COR-L47 (cell line): ENCODE results near the gene CAND2.

Source experiments
- DNase-seq: peaks from one replicate; lab custom pipeline; 2025; lab: John Stamatoyannopoulos, UW

The CAND2 gene

GRCh38 chr3:12807066-12807465 is 10.6 kb downstream of the CAND2 start:
- no peak for DNase-seq

GRCh38 chr3:12807601-12808359 is 11.3 kb downstream of the CAND2 start:
- no peak for DNase-seq

GRCh38 chr3:12808587-12808986 is 12.1 kb downstream of the CAND2 start:
- no peak for DNase-seq

GRCh38 chr3:12809001-12809400 is 12.5 kb downstream of the CAND2 start:
- DNase-seq, result no peak

DNA sequence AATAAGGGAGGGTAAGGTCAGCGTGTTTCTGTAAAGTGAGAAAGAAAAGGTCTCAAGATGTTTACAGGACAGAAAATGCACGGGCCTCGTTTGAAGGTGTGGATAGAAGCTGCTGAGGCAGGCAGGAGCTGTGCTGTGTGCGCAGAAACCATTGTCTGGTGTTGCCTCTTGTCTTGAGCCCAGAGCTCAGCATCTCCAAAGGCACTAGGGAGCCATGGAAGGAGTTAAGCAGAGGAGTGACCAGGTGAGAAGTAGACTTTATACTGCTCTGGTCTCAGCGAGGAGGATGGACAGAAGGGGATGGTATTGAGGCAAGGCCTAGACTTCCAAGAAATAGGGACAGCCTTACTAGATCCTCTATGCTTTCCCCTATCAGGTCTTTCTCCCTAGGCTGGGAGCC is 13.0 kb downstream of the CAND2 start:
- no peak for DNase-seq

GRCh38 chr3:12810013-12810780 is 13.7 kb downstream of the CAND2 start:
- peak; percentile 38 for DNase-seq

DNA sequence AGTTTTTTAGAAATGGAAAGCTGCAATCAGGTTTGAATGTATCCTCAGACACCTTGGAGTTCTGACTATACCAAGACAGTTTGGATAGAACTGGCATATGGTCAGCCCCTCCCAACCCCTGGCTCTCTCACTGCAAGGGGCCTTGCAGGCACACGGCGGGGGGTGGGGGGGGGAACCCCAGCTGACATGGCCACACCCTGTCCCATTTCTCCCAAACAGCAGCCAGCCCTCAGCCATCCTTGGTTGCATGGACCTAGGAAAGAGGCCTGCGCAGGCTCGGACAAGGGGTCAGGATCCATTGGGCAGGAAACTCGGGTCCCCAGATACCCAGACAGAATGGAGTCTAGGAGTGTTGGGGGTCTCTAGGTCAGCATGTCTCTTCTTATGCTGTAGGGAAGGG is 14.5 kb downstream of the CAND2 start:
- DNase-seq, result no peak

DNA sequence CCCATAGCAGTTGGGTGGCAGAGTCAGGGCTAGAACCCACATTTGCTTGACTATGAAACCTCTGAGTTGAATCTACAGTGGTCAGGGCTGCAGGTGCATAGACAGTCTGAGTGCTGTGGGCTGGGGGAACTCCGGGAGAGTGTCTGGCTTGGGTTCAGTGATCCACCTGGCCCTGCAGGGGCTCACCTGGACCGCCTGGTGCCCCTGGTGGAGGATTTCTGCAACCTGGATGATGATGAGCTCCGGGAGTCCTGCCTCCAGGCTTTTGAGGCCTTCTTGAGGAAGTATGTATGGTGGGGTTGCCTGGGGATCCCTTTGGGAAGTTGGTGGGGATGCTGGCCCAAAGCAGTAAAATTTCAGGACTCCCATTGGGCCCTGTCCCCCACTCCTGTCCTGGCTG is 16.3 kb downstream of the CAND2 start:
- DNase-seq, result no peak

GRCh38 chr3:12813967-12814366 is 17.5 kb downstream of the CAND2 start:
- DNase-seq, result no peak

DNA sequence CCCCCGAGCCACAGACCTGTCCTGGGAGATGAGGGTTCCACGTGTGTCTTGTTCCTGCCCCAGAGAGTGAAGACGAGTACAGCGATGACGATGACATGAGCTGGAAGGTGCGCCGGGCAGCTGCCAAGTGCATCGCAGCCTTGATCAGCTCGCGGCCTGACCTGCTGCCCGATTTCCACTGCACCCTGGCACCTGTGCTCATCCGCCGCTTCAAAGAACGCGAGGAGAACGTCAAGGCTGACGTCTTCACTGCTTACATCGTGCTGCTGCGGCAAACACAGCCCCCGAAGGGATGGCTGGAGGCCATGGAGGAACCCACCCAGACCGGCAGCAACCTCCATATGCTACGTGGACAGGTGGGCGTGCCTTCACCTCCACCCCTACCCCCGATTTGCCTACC is 18.6 kb downstream of the CAND2 start:
- no peak for DNase-seq

- DNase-seq, result no peak
Measured at GRCh38 chr3:12815719-12816118, 19.2 kb downstream of the CAND2 start.

DNA sequence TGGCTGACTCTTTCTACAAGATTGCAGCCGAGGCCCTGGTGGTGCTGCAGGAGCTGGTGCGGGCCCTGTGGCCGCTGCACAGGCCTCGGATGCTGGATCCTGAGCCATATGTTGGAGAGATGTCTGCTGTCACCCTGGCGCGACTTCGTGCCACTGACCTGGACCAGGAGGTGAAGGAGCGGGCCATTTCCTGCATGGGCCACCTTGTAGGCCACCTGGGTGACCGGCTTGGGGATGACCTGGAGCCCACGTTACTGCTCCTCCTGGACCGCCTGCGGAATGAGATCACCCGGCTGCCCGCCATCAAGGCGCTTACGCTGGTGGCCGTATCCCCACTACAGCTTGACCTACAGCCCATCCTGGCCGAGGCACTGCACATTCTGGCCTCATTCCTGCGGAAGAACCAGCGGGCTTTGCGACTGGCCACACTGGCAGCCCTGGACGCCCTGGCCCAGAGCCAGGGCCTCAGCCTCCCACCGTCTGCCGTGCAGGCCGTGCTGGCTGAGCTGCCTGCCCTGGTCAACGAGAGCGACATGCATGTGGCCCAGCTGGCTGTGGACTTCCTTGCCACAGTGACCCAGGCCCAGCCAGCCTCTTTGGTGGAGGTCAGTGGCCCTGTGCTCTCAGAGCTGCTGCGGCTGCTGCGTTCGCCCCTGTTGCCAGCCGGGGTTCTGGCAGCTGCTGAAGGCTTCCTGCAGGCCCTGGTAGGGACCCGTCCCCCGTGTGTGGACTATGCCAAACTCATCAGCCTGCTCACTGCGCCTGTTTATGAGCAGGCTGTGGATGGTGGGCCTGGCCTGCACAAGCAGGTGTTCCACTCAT is 20.3 kb downstream of the CAND2 start:
- no peak for DNase-seq

DNA sequence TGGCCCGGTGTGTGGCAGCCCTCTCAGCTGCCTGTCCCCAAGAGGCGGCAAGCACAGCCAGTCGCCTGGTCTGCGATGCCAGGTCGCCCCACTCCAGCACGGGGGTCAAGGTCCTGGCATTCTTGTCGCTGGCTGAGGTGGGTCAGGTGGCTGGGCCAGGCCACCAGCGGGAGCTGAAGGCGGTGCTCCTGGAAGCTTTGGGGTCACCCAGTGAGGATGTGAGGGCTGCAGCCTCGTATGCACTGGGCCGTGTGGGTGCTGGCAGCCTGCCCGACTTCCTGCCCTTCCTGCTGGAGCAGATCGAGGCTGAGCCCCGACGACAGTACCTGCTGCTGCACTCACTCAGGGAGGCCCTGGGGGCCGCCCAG is 20.8 kb downstream of the CAND2 start:
- DNase-seq, result no peak

DNA sequence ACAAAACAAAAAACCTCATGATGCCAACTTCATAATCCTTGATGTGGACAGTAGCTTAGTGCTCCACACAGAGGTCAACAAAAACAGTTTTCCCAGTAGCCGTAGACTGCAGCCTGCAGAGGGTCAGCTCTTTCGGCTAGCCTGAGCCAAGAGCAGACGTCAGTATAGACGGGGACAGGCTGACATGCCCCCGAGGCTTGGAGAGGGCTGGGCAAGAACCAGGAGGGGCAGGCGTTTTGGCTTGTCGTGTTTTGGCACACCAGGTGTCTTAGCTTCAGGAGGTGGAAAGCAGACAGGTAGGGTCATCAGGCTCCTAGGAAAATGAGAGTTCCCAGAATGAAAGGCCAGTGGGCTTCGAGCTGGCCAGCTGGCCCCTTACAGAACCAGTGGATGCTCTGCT is 21.8 kb downstream of the CAND2 start:
- DNase-seq, result no peak

DNA sequence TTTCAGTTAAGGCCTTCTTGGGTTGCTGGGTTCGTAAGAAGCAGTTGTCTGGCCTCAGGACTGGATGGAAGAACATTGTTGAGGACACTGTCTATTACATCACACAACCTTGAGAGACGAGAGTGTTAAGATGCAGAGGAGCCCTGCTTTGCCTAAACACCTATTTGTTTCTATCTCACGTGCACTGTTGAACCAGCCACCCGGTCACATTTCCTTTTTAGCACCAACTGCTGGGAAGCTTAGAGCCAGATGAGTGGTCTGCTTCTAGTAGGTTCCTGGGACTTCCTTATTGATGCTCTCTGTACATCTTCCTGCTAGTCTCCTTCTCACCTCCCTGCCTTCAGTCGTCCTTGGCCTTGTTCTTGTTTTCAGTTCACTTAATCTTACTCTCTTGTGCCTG is 22.3 kb downstream of the CAND2 start:
- no peak for DNase-seq

GRCh38 chr3:12822725-12823373 is 26.4 kb downstream of the CAND2 start:
- DNase-seq, result no peak

- DNase-seq, result no peak
Measured at GRCh38 chr3:12824299-12824698, 27.8 kb downstream of the CAND2 start.

DNA sequence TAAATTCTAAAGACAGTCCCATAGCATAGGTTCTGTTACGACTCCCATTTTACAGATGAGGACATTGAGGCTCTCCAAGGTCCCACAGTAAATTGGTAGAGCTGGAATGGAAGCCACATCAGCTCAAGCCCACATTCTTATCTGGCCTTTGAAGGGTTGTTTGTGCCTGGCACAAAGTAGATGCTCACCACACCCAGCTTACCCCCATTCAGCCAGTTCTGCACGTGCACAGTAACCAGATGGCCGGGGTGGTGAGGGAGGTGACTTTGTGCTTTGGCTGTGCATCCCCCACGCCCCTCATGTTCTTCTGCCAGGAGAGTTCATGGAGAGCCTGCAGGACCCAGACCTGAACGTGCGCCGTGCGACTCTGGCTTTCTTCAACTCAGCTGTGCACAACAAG is 28.7 kb downstream of the CAND2 start:
- no peak for DNase-seq

- no peak for DNase-seq
Measured at GRCh38 chr3:12828751-12829150, 32.3 kb downstream of the CAND2 start.

DNA sequence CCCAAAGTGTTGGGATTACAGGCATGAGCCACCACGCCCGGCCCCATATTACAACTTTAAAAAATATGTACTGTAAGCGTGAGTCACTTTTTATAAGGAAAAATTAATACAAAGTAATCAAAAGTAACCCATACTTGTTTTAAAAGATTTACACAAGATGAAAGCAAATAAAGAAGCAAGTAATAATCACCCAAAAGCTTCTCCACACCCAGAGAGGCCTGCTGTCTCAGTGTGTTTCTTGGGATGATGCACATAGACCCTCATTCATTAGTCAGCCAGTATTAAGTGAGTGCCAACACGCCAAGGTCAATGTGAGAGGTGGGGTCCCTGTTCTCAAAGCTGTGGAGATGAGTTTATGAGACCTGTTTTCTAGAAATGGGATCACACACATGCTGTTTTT is 32.9 kb downstream of the CAND2 start:
- DNase-seq, result no peak

DNA sequence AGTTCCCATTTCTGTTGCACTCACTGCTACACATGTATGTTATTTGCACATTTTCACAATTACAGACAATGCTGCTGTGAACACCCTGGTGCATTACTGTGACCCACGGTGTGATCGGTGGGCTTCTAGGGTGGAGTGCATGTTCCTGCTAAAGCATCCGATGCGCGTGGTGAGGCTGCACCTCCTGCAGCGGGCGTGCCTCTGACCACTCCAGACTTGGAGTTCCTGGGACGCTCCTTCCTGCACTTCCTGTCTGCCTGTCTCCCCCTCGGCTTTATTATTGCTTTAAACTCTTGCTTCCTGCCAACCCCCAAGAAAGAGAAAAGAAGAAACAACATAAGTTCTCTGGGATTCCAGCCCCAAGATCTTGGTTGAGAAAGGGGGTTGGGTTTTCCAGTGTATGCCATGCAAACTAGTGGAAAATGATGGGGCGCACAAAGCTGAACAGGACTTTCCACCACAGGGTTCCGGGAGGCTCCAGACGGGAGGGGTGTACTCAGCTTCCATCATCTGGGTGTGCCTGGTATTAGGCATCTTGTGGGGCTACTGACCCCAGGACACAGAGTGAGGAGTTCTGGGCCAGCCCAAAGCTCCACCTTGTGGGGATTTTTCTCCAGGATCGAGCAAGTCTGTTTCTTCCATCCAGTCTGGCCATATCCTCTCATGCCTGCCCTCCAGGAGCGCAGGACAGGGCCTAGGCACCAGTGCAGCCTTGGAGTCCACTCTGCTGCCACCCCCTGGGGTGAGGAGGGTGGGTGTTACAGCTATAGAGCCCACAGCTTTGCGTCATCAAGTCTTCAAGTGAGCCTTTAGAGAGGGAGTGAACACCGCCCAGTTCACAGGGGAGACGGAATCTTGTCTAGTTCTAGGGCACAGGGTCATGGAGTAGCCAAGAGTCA is 33.7 kb downstream of the CAND2 start:
- DNase-seq, result no peak
